Measurements from ENCODE around the gene LBH.
A peak's percentile ranks its signal among the peaks of the same experiment; 100 is the strongest.
"Not testable (repeated sequence)": the region's sequence is repeated elsewhere in the genome, so short reads cannot be mapped to it uniquely, and the experiment has no call there.

LBH gene

DNA sequence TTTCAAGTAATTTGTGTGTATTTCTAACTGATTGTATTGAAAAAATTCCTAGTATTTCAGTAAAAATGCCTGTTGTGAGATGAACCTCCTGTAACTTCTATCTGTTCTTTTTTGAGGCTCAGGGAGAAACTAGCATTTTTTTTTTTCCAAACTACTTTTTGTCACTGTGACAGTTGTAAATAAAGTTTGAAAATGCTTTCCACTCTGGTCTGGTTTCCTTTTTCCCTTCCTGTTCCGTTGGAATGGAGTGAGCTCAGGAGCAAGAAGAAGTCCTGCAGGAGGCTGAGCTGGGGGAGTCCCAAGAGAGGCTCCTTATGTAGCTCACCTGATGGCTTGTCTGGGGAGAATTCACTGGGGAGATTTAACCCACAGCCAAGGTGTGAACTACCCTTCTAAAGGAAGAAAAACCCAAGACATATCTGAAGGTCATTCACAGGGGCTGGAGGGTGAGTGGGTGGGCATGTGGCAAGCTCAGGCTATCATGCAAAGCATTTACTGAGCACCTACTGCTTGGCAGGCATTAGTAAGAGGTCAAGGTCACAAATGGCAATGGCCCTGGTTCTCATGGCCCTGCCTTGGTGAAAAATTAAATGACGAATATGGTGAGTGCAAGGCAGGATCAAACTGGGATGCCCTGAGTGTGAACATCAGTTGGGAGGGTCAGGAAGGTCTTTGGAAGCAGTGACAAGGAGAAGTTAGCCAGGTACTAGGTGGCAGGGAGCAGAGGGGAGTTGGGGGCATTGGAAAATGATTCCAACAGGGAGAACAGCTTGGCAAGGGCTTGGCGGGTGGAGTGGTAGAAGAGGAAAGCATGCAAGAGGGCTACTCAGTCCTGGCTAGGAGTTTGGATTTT is 28.7 kb downstream of the LBH start:
- no peak for DNase-seq

DNA sequence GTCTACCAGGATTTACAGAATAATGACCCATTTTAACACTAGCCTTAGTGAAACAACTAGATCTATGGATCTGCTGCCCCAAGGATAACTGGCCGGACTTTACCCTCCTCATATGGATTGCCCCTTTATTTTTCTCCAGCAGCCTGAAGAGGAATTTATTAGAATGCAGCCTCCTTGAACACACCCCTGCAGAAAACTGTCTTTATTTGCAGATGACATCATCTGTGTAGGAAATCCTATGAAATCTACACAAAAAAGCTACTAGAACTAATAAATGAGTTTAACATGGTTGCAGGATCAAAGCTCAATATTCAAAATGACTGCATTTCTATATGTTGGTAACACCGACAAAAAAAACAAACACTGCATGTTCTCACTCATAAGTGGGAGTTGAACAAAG is 29.6 kb downstream of the LBH start:
- DNase-seq = no peak

DNA sequence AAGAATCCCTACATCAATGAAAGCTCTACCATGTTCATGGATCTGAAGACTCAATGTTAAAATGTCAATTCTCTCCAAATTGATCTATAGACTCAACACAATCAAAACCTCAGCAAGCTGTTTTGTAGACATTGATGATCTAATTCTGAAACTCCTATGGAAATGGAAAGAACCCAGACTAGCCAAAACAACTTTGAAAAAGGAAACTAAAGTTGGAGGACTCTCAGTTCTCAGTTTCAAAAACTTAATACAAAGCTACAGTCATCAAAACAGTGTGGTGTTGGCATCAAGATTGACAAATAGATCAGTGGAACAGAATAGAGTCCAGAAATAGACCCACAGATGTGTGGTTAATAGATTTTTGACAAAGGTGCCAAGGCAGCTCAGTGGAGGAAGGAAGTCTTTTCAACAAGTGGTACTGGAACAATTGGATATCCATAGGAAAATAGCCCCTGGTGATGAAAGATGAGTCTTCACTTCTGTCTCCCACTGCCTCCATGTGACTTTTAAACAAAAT is 30.4 kb downstream of the LBH start:
- no peak for DNase-seq

DNA sequence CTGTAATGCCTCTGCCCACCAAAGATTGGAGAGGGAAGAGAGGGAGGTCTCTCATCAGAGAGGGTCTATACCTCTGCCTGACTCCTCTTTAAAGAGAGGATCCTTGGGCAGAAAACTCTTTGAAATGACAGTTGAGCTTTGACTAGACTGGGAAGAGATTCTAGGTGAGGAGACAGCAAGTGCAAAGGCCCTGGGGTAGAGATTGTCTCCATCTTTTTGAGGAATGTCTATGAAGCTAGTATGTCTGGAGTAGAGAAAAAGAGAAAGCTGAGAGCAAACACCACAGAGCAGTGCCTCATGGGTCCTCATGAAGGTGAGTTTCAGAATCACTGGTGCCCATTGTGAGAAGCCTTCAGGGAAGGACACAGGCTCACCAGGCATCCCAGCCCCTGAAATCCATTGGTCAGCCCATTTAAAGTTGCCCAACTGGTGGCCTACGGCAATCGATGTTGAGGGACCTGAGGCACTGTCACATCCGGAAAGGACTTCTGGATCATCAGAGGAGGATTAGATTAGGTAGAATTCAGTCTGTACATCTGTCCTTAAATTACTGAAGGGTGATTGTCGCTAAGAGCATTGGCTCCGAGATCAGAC is 31.5 kb downstream of the LBH start:
- DNase-seq = no peak

GRCh38 chr2:30264274-30264673 is 32.9 kb downstream of the LBH start:
- DNase-seq = no peak

- DNase-seq = no peak
Observed at GRCh38 chr2:30265052-30266015, 34.0 kb downstream of the LBH start.

DNA sequence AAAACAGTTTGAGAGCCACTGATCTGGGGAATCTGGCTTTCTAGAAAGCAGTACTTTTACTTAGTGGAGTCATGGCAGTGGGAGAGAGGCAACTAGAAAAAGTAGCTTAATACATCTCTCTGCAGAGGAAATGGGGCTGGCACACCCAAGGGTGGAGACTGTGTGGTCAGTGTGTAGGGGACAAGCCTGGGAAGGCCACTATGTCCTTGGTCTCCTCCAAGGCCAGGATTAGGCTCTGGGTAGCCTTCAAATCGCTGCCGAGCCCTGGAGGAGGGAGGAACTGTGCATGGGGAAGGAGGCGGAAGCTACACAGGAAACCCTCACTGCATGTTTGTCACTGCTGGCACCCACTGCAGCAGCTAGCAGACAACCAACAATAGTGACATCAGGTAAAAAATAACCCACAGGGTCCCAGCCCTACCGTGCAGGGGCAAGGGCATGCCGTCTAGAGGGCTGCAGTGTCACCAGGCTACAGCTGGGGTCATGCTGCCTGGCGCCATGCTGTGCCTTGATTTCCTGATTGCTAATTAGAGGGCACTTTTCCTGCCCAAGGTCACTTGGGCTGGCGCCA is 34.8 kb downstream of the LBH start:
- DNase-seq = no peak

DNA sequence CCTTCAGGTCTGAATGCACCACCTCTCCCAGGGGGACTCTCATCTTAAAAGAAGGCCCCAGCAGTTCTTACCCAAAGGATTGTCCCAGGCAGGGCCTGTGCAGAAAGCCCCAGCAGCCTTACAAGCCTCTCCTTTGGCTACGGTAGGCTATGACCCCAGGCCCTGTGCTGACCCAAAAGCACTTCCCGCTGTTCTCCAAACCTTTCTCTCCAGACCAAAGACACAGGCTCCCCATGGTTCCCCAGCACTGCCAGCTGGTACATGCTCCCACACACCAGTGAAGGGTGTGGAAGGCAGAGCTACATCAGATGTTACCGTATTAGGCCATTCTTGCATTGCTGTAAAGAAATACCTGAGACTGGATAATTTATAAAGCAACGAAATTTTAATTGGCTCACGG is 35.4 kb downstream of the LBH start:
- no peak for DNase-seq

GRCh38 chr2:30267161-30267975 is 36.0 kb downstream of the LBH start:
- DNase-seq = no peak

DNA sequence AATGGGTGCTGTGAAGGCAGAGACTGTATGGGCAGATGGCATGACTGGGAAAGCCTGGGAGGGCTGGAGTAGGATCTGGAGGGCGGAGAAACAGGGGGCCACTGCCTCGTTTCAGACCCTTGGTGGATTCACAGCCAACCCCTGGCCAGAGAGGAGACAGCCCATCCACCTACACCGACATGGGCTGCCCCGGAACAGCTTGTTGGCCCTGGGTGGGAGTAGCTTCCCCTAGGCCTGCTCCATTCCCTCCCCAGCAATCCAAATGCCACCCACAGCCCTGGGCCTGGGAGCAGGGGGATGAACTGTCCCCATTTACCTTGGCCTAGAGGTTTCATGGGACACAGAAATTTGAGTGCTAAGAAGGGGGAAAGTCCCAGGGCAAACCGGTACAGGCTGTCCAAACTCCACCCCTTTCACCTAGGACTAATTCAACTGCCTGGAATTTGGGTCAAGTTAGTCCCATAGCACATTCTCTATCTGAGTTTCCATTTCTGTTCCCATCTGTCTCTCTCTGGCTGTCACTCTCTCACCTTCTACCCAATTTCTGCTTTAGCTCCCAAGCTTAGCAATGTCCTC is 37.0 kb downstream of the LBH start:
- DNase-seq = no peak

GRCh38 chr2:30269114-30269770 is 37.9 kb downstream of the LBH start:
- not testable (repeated sequence) for DNase-seq

DNA sequence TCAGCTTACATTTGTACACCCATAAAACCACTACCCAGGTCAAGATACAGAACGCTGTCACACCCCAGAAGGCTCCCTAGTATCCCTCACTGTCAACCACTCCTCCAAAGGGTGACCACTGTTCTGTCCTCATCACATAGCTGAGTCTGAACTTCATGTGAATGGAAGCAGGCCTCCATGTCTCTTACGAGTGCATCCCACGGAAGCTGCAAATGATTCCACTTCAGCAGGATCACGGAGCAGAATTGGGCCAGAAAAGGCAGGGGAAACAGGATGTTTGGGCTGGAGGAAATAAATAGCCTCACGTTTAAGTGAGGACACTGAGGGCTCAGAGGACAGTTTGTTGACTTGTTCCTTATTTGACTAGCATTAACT is 38.4 kb downstream of the LBH start:
- no peak for DNase-seq

DNA sequence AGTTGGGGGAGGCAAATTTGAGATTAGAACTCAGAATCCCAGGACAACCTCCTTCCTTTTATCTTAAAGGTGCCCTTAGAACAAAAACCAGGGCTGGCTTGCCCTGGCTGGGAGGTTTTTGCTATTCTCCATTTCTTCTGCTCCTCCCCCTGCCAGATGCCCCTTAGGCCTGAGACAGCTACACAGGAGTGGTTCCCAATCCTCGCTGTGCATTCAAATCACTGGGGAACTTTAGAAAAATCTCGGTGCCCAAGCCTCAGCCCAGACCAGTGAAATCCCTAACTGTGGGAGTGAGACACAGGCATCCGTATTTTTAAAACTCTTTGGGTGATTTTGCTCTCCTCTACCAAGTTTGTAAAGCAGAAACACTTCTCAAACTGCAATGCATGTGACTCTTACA is 38.8 kb downstream of the LBH start:
- no peak for DNase-seq

DNA sequence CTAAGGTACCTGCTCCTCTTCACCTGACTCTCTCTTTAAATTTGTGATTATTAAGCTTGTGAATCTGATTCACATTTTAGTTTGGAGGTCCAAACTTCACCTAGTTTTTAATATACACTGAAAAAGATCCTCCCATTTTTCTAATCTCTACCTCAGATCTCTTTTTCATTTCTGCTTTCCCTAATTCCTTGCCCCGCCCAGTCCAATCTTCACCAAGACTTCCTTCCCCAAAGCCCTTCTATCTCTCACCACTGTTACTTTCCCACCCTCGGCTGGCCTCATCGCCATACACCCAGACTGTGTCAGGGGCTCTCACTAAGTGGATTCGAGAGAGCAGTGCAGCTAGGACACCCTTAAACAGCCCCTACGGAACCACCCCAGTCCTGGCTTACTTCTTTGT is 40.0 kb downstream of the LBH start:
- DNase-seq = no peak

DNA sequence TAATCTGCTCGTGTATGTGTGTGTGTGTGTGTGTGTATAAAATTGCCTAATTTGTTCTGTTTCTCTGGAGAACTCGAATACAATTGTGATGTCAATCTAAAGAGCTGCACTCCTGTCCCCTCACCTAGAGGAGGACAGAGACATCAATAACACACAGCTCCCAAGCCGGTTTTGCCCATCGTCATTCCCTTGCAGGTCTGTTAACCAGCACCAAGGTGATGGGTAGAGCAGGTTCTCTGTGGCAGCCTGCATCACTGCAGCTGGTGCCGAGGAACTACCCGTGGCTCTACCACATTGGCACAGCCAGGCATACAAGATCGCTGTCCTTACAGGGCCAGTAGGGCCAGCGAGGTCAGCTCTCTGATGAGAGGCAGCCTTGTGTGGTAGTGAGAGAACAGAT is 41.0 kb downstream of the LBH start:
- DNase-seq = no peak

DNA sequence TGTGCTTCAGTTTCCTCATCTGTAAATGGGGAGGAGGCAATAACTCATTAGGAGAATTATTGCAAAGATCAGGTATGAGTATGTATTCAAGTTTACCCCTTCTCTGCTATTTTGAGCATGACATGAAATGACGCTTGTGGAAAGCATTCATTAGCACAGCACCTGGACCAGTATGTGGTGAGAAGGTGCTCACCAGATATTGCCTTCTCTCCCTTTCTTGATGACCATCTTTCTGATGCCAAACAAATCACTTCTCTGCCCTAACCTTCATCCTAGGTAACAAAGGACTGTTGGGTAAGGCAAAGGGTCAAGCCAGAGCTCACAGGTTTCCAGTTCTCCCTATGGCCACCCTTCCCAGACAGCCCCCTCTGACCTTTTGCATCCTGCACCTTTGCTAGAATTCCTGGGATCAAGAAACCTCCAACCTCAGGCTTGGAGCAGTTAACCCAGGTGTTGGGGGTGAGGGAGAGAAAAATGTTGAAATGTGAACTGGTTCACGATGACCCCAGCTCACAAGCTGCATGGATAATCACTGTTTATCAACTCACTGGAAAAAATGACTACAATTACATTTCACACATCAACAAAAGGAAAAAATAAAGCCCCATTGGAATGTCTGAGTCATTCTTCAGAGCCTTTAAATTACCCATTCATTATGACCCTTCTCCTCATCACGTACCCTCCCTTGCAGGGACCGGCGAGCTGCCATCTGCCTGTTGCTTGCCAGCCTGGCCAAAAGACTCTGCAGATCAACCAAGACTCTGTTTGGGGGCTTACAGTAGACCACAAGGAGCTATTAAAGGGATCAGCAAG is 41.6 kb downstream of the LBH start:
- peak; percentile 44 for DNase-seq

- DNase-seq = no peak
Observed at GRCh38 chr2:30273574-30273929, 42.2 kb downstream of the LBH start.

GRCh38 chr2:30275256-30275655 is 43.9 kb downstream of the LBH start:
- no peak for DNase-seq

DNA sequence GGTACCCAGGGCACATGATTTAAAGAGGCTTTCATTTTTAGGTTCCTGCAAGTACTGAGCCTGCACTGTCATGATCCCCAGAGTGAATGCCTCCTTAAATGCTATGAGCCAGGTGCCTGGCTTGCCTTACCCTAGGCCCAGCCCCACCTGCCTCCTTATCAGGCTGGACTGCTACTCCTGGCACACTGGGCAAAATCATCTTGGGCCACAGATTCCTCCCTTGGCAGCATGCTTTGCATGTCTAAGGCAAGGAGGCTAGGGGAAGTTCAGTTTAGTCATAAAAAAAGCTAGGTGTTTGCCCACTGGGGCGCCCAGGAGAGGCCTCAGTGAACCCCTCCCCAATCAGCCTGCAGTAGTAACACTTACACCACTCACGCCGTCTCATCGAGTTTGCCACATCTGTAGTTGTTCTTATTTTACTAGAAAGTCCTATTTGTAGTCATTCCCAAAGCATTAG is 45.1 kb downstream of the LBH start:
- DNase-seq = no peak

DNA sequence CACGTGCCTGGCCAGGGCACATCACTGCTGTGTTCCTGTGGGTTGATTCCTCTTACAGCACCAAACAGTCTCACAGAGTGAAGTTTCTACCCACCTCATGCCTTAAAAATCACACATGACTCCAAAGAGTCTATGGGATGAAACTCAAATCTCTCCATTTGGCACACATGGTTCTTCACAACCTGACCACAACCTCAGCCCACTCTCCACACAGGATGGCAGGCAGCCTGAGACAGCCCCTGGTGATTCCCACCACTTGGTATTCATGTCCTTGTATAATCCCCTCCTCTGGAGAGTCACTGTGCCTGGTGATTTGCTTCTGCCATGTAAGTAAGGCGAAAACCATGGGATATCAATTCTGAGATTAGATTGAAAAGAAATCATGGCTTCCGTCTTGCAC is 46.2 kb downstream of the LBH start:
- DNase-seq = no peak
